Lower leg skin (tissue), 3 donors: ENCODE results near the gene TTLL1.

ENCODE experiments used
- CTCF ChIP-seq, 3 donors: fragments of 450-650 bp; IDR thresholded peaks; one replicate each; pipeline ENCODE4 v1.5.1; 2016; ENCODE audit warnings: antibody characterized with exemption in 3 of 3, mild to moderate bottlenecking in 3 of 3, moderate library complexity in 2 of 3
- POLR2A ChIP-seq, 2 donors: fragments of 450-650 bp; IDR thresholded peaks; one replicate each; pipeline ENCODE4 v1.6.1; 2016 to 2017; ENCODE audit warnings: antibody characterized with exemption in 2 of 2, mild to moderate bottlenecking in 1 of 2, moderate library complexity in 1 of 2

- TF ChIP-seq POLR2A (IDR thresholded peaks at IDR 0.05) (no peak), CTCF (IDR thresholded peaks at IDR 0.05) (no peak)
These were observed 42.7 kb upstream of the TTLL1 start for GRCh38 chr22:43131773-43132501.
